D341Med (cell line): Measurements from ENCODE around the gene RETREG1.
"Not testable (repeated sequence)": the region's sequence is repeated elsewhere in the genome, so short reads cannot be mapped to it uniquely, and the experiment has no call there.

Experiments used
- DNase-seq: peaks from one replicate; pipeline ENCODE4 v3.0.0; 2012; ENCODE audit warnings: low spot score

The RETREG1 gene

GRCh38 chr5:16617274-16617968 lies 624 bp upstream of the RETREG1 start:
- DNase-seq: peak; percentile 25

GRCh38 chr5:16615741-16616535 lies 859 bp downstream of the RETREG1 start:
- no peak for DNase-seq

GRCh38 chr5:16612007-16612406 lies 4.8 kb downstream of the RETREG1 start:
- DNase-seq: no peak

- DNase-seq: not testable (repeated sequence)
Observed at GRCh38 chr5:16610896-16611295, 5.9 kb downstream of the RETREG1 start.

- DNase-seq: no peak
Observed at GRCh38 chr5:16609412-16609811, 7.4 kb downstream of the RETREG1 start.

- DNase-seq: no peak
Observed at GRCh38 chr5:16606628-16607027, 10.2 kb downstream of the RETREG1 start.

GRCh38 chr5:16603701-16604100 lies 13.1 kb downstream of the RETREG1 start:
- no peak for DNase-seq

GRCh38 chr5:16603295-16603694 lies 13.5 kb downstream of the RETREG1 start:
- DNase-seq: no peak

- DNase-seq: no peak
Observed at GRCh38 chr5:16602182-16602581, 14.6 kb downstream of the RETREG1 start.

- DNase-seq: no peak
Observed at GRCh38 chr5:16600946-16601345, 15.9 kb downstream of the RETREG1 start.

GRCh38 chr5:16600397-16600796 lies 16.4 kb downstream of the RETREG1 start:
- DNase-seq: no peak

- DNase-seq: no peak
Observed at GRCh38 chr5:16597946-16598694, 18.7 kb downstream of the RETREG1 start.

- no peak for DNase-seq
Observed at GRCh38 chr5:16596581-16596940, 20.2 kb downstream of the RETREG1 start.

- no peak for DNase-seq
Observed at GRCh38 chr5:16595881-16596580, 20.8 kb downstream of the RETREG1 start.

- DNase-seq: no peak
Observed at GRCh38 chr5:16593628-16594027, 23.2 kb downstream of the RETREG1 start.

- no peak for DNase-seq
Observed at GRCh38 chr5:16593013-16593412, 23.8 kb downstream of the RETREG1 start.

- no peak for DNase-seq
Observed at GRCh38 chr5:16592255-16592654, 24.5 kb downstream of the RETREG1 start.

GRCh38 chr5:16590685-16591084 lies 26.1 kb downstream of the RETREG1 start:
- DNase-seq: no peak

- no peak for DNase-seq
Observed at GRCh38 chr5:16589658-16590057, 27.1 kb downstream of the RETREG1 start.

GRCh38 chr5:16588434-16589214 lies 28.2 kb downstream of the RETREG1 start:
- no peak for DNase-seq

GRCh38 chr5:16586556-16586955 lies 30.2 kb downstream of the RETREG1 start:
- DNase-seq: no peak
